NCI-H1694 (cell line): Measurements from ENCODE around the gene SLC27A4.
"Not testable (repeated sequence)": the region's sequence is repeated elsewhere in the genome, so short reads cannot be mapped to it uniquely, and the experiment has no call there.

Source experiments
- DNase-seq: peaks from one replicate; lab custom pipeline; 2025; lab: John Stamatoyannopoulos, UW

The SLC27A4 gene

GRCh38 chr9:128324401-128324800, 15.9 kb upstream of the SLC27A4 start:
- no peak for DNase-seq

- DNase-seq = no peak
Observed at GRCh38 chr9:128325629-128326028, 14.7 kb upstream of the SLC27A4 start.

GRCh38 chr9:128333451-128333869, 6.9 kb upstream of the SLC27A4 start:
- DNase-seq = no peak

- no peak for DNase-seq
Observed at GRCh38 chr9:128335161-128335560, 5.2 kb upstream of the SLC27A4 start.

- DNase-seq = no peak
Observed at GRCh38 chr9:128335914-128336313, 4.4 kb upstream of the SLC27A4 start.

DNA sequence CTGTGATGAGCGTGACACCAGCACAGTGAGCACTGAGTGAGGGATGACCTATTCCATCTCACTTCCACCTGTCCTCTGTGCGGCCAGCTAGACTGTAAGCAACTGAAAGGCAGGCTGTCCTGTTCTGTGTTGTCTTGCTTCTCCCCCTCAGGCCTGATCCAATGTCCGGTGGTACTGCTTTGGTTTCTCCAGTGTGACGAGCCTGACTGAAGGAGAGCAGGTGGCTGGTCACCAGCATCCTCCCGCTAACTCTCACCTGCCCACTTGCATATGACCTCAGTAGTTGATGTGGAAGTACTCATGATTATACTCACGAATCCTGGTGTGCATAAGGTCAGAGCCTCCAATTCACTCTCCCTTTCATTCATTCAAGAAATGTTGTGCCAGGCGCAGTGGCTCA, 2.4 kb upstream of the SLC27A4 start:
- DNase-seq = no peak

GRCh38 chr9:128338852-128339614, 1.3 kb upstream of the SLC27A4 start:
- DNase-seq = not testable (repeated sequence)

DNA sequence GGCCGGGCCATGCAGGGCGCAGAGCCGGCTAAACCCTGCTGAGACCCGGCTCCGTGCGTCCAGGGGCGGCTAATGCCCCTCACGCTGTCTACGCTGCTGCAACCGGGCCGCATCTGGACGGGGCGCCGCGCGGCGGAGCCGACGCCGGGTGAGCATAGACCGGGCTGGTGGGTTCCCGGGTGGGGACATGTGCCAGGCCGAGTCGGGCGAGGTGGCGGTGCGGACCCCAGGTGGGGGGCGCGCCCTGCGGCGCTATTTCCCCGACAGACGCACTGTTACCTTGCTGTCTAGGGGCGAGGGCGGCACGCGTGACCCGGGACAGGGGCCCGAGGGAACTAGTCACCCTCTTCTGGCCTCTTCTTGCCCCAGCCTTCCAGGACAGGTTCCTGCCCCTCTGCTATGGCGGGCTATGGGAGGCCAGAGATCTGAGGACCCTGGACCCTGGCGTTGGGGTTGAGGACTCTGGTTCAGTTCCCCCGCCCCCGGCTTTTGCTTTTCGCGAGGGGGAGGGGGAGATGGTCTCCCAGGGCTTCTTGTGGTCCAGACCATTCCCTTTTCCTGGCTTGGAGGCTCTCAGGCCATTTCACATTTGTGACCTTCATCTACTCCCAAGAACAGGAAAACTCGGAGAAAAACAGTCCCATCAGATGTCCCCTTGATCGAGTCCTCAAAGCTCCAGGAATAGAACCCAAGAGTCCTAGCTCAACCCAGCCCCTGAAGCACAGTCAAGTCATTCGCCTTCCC, 536 bp downstream of the SLC27A4 start:
- DNase-seq = no peak

- DNase-seq = peak; percentile 14
Observed at GRCh38 chr9:128341435-128341849, 1.1 kb downstream of the SLC27A4 start.

DNA sequence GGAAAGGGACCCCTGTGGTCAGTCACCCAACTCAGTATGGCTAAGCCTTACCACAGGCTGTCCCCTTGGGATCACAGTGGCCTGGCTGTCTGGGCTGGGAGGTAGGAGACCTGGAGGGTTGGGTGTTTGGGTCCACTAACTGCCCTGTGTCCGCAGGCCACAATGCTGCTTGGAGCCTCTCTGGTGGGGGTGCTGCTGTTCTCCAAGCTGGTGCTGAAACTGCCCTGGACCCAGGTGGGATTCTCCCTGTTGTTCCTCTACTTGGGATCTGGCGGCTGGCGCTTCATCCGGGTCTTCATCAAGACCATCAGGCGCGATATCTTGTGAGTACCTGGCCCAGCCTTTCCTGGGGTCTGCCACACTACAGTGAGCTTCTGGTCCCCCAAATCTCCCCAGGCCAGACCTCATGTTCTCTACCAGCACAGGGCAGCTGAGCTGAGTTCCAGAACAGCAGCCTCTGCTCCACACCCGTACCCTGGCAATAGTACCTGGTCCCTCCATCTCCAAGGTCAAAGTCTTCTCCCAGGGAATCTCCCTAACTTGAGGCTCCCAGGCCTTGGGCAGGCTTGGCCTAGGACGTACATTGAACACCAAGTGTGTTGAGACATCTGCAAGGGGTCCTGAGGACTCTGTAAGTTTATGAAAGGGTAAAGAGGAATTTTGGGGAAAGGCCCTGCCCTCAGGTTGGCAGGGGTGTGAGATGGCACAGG, 2.8 kb downstream of the SLC27A4 start:
- no peak for DNase-seq

- DNase-seq = no peak
Observed at GRCh38 chr9:128343855-128344254, 3.5 kb downstream of the SLC27A4 start.

GRCh38 chr9:128344931-128345605, 4.7 kb downstream of the SLC27A4 start:
- DNase-seq = no peak

GRCh38 chr9:128349125-128349524, 8.8 kb downstream of the SLC27A4 start:
- no peak for DNase-seq

- no peak for DNase-seq
Observed at GRCh38 chr9:128349772-128350171, 9.4 kb downstream of the SLC27A4 start.

- no peak for DNase-seq
Observed at GRCh38 chr9:128355451-128355850, 15.1 kb downstream of the SLC27A4 start.

GRCh38 chr9:128358090-128358489, 17.8 kb downstream of the SLC27A4 start:
- DNase-seq = no peak

GRCh38 chr9:128358861-128359260, 18.5 kb downstream of the SLC27A4 start:
- DNase-seq = no peak

DNA sequence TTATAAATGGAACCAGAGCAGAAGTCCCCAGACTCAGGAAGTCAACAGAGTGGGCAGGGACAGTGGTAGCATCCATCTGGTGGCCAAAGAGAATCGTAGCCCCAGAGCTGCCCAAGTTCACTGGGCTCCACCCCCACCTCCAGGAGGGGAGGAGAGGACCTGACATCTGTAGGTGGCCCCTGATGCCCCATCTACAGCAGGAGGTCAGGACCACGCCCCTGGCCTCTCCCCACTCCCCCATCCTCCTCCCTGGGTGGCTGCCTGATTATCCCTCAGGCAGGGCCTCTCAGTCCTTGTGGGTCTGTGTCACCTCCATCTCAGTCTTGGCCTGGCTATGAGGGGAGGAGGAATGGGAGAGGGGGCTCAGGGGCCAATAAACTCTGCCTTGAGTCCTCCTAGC, 20.5 kb downstream of the SLC27A4 start:
- DNase-seq = no peak

GRCh38 chr9:128361296-128361985, 21.1 kb downstream of the SLC27A4 start:
- peak; percentile 45 for DNase-seq

- peak; percentile 80 for DNase-seq
Observed at GRCh38 chr9:128361986-128362646, 21.8 kb downstream of the SLC27A4 start.

GRCh38 chr9:128362774-128363173, 22.4 kb downstream of the SLC27A4 start:
- DNase-seq = no peak
